H9 (cell line): Measurements from ENCODE around the gene HYPK. TPM values are rescaled to one million over a fixed set of nuclear protein-coding genes. Genes with fewer than 3 reads are reported as not detected.

Source experiments
- DNase-seq: peaks from one replicate; pipeline ENCODE4 v3.0.0-alpha.2; 2017
- H2AFZ ChIP-seq: one replicate; pipeline ENCODE4 v1.6.1; 2013; ENCODE audit warnings: mild to moderate bottlenecking, low read length, control low read depth, moderate library complexity
- H2AK5ac ChIP-seq: 2 replicates; pipeline ENCODE4 v1.6.1; 2013; ENCODE audit warnings: low read length, control low read depth, mixed read lengths; ENCODE audit not compliant: insufficient read length
- H2BK120ac ChIP-seq: one replicate; pipeline ENCODE4 v1.6.1; 2013; ENCODE audit warnings: low read depth, mild to moderate bottlenecking, low read length, control low read depth, inconsistent platforms; ENCODE audit not compliant: poor library complexity, severe bottlenecking
- H2BK12ac ChIP-seq: 2 replicates; pipeline ENCODE4 v1.6.1; 2013; ENCODE audit warnings: low read length, control low read depth, mixed read lengths, low read depth; ENCODE audit not compliant: insufficient read length
- H2BK15ac ChIP-seq: 2 replicates; pipeline ENCODE4 v1.6.1; 2013; ENCODE audit warnings: low read depth, low read length, control low read depth
- H2BK20ac ChIP-seq: one replicate; pipeline ENCODE4 v1.6.1; 2013; ENCODE audit warnings: low read depth, mild to moderate bottlenecking, low read length, control low read depth, inconsistent platforms; ENCODE audit not compliant: poor library complexity, severe bottlenecking
- H2BK5ac ChIP-seq: 2 replicates; pipeline ENCODE4 v1.6.1; 2013; ENCODE audit warnings: low read length, control low read depth, mixed read lengths; ENCODE audit not compliant: insufficient read length
- H3K14ac ChIP-seq: 2 replicates; pipeline ENCODE4 v1.6.1; 2013; ENCODE audit warnings: low read length, control low read depth; ENCODE audit not compliant: insufficient read depth
- H3K18ac ChIP-seq: 2 replicates; pipeline ENCODE4 v1.6.1; 2013; ENCODE audit warnings: low read depth, mild to moderate bottlenecking, mixed read lengths, low read length, control low read depth; ENCODE audit not compliant: insufficient read length
- H3K23ac ChIP-seq: 2 replicates; pipeline ENCODE4 v1.6.1; 2013; ENCODE audit warnings: low read length, control low read depth, mixed read lengths, low read depth; ENCODE audit not compliant: insufficient read length
- H3K23me2 ChIP-seq: 2 replicates; pipeline ENCODE4 v1.6.1; 2013; ENCODE audit warnings: low read depth, mild to moderate bottlenecking, mixed read lengths, low read length, control low read depth; ENCODE audit not compliant: insufficient read length, poor library complexity, severe bottlenecking
- H3K27ac ChIP-seq: 2 replicates; pipeline ENCODE4 v1.5.1; 2013; ENCODE audit warnings: low read length, control low read depth, mixed read lengths, low read depth; ENCODE audit not compliant: insufficient read length
- H3K27me3 ChIP-seq: 2 replicates; pipeline ENCODE4 v1.6.1; 2013; ENCODE audit warnings: low read length, control low read depth, inconsistent platforms; ENCODE audit not compliant: insufficient read depth
- H3K4ac ChIP-seq: 2 replicates; pipeline ENCODE4 v1.6.1; 2013; ENCODE audit warnings: low read depth, mild to moderate bottlenecking, control low read depth, inconsistent platforms, low read length, moderate library complexity
- H3K4me1 ChIP-seq: 2 replicates; pipeline ENCODE4 v1.6.1; 2013; ENCODE audit warnings: low read length, control low read depth, inconsistent platforms; ENCODE audit not compliant: insufficient read depth
- H3K4me2 ChIP-seq: 2 replicates; pipeline ENCODE4 v1.6.1; 2013; ENCODE audit warnings: low read length, control low read depth, mixed read lengths; ENCODE audit not compliant: insufficient read length, insufficient read depth
- H3K56ac ChIP-seq: 2 replicates; pipeline ENCODE4 v1.6.1; 2013; ENCODE audit warnings: low read depth, mild to moderate bottlenecking, mixed read lengths, low read length, control low read depth; ENCODE audit not compliant: insufficient read length
- H3K79me1 ChIP-seq: 2 replicates; pipeline ENCODE4 v1.6.1; 2013; ENCODE audit warnings: low read depth, mild to moderate bottlenecking, moderate library complexity, low read length, control low read depth, inconsistent platforms; ENCODE audit not compliant: insufficient read depth, poor library complexity, severe bottlenecking
- H3K79me2 ChIP-seq: 2 replicates; pipeline ENCODE4 v1.6.1; 2013; ENCODE audit warnings: low read length, control low read depth, inconsistent platforms; ENCODE audit not compliant: insufficient read depth
- H3K9ac ChIP-seq: 2 replicates; pipeline ENCODE4 v1.6.1; 2013; ENCODE audit warnings: low read length, control low read depth, mixed read lengths; ENCODE audit not compliant: insufficient read length; ENCODE audit errors: extremely low read depth
- H3K9me3 ChIP-seq: one replicate; pipeline ENCODE4 v1.6.1; 2013; ENCODE audit warnings: low read depth, low read length, inconsistent platforms; ENCODE audit not compliant: control insufficient read depth
- H3T11ph ChIP-seq: one replicate; pipeline ENCODE4 v1.6.1; 2013; ENCODE audit warnings: mild to moderate bottlenecking, low read length, control low read depth, inconsistent platforms
- H4K20me1 ChIP-seq: one replicate; pipeline ENCODE4 v1.6.1; 2013; ENCODE audit not compliant: control insufficient read depth, insufficient read length, insufficient read depth
- H4K5ac ChIP-seq: 2 replicates; pipeline ENCODE4 v1.6.1; 2013; ENCODE audit warnings: low read depth, mild to moderate bottlenecking, mixed read lengths, low read length, control low read depth; ENCODE audit not compliant: insufficient read length
- H4K8ac ChIP-seq: replicated peaks from 2 replicates; pipeline ENCODE4 v1.6.1; 2013; ENCODE audit warnings: low read length, control low read depth, mixed read lengths, low read depth; ENCODE audit not compliant: insufficient read length
- H4K91ac ChIP-seq: 2 replicates; pipeline ENCODE4 v1.6.1; 2013; ENCODE audit warnings: low read depth, mild to moderate bottlenecking, moderate library complexity, mixed read lengths, low read length, control low read depth; ENCODE audit not compliant: insufficient read length
- H3K27ac Mint-ChIP-seq, 3 experiments: 2 replicates in 2 of 3; 3 replicates in 1 of 3; pipeline ENCODE4 v1.8.0; 2020 to 2021; ENCODE audit warnings: mixed read lengths in 3 of 3, mild to moderate bottlenecking in 1 of 3, moderate library complexity in 1 of 3
- H3K27me3 Mint-ChIP-seq: 2 replicates; pipeline ENCODE4 v1.8.0; 2021; ENCODE audit warnings: low read depth, mild to moderate bottlenecking, moderate library complexity, mixed read lengths
- H3K36me3 Mint-ChIP-seq, 3 experiments: 2 replicates in 2 of 3; 3 replicates in 1 of 3; pipeline ENCODE4 v1.8.0; 2020 to 2021; ENCODE audit warnings: low read depth in 3 of 3, mixed read lengths in 3 of 3; ENCODE audit not compliant: insufficient read depth in 1 of 3
- H3K4me1 Mint-ChIP-seq, 2 experiments: 2 replicates each; pipeline ENCODE4 v1.8.0; 2020; ENCODE audit warnings: mixed read lengths in 2 of 2
- H3K4me3 Mint-ChIP-seq, 2 experiments: 2 replicates in 1 of 2; 3 replicates in 1 of 2; pipeline ENCODE4 v1.8.0; 2020 to 2021; ENCODE audit warnings: mild to moderate bottlenecking in 2 of 2, mixed read lengths in 2 of 2, moderate library complexity in 1 of 2
- H3K9me3 Mint-ChIP-seq, 2 experiments: 2 replicates in 1 of 2; 3 replicates in 1 of 2; pipeline ENCODE4 v1.8.0; 2020; ENCODE audit warnings: mild to moderate bottlenecking in 2 of 2, mixed read lengths in 2 of 2, moderate library complexity in 1 of 2
- WGBS: extraction: QIAGEN DNeasy Blood & Tissue Kit; methylation state at CpG from one replicate; pipeline ENCODE4 v1.1.7; 2013; ENCODE audit warnings: missing lambda C conversion rate, low lambda C conversion rate, mixed read lengths; ENCODE audit not compliant: insufficient read length; ENCODE audit errors: extremely low coverage; 5-methylcytosine and 5-hydroxymethylcytosine counted together
- long read RNA-seq: library from polyadenylated mRNA; unstranded; transcript quantifications from one replicate; pipeline ENCODE4 v2.0.0, GENCODE V29; 2020
- total RNA-seq: library from RNA; stranded (reverse); gene quantifications from 2 replicates; pipeline ENCODE4 v1.2.1, GENCODE V29; 2021
- TF ChIP-seq, protein P1 (sequence below): fragments of 200-600 bp; sonication (generic); conservative IDR thresholded peaks from 3 replicates; pipeline ENCODE4 v1.8.0; 2021; ENCODE audit warnings: antibody characterized with exemption, mild to moderate bottlenecking

HYPK gene, protein sequence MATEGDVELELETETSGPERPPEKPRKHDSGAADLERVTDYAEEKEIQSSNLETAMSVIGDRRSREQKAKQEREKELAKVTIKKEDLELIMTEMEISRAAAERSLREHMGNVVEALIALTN
- 25.4 and 25.9 TPM in 2 replicates for total RNA-seq
- long read RNA-seq, transcript HYPK-202 (4 exons, 1,051 nt): major isoform, 37 of 50 reads
- long read RNA-seq, partial matches to known transcripts: 0 of 50 reads
- long read RNA-seq, other reads (novel, unspliced or antisense): 11 of 50 reads

DNA sequence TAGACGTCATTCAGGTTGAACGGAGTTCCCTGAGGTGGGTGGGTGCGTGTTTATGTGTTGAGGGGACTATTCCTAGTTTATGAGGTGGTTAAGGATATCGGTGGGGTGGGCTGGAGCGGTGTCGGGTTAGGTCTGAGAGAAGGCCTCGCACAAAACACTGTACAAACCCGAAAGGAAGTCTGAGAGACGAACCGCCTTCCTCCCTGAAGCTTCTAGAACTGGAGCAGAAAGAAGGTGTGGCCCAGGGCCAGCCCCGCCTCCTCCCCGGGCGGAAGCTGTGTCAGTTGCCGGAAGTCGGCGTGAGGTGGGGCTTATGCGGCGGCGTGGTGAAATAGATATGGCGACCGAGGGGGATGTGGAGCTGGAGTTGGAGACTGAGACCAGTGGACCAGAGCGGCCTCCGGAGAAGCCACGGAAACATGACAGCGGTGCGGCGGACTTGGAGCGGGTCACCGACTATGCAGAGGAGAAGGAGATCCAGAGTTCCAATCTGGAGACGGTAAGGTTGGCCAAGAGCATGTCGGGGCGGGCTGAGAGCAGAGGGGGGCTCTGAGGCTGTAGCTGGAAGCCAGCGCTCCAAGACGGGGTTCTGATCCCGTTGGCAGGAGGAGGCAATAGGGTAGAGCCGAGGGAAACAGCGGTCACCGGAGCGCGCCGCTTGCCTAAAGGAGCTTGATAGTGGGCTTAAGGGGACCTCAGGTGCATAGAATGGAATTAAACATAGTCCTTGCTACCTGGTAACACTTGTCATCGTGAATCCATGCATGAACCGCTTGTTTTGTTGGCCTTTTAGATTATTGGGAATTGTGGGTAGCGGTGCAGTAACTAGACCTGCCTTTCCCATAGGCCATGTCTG lies at the start of gene HYPK:
Gene HYPK, plus strand, starts transcription at position 314 of the 856 bp plus-strand sequence. Its CDS starts 24 bp downstream, at position 338.
- WGBS: no CpG with 5 or more reads among the region's 44 CpGs
- DNase-seq: peak; percentile 87
- H3K4me3 Mint-ChIP-seq: peak within 1 kb of the TSS; percentile 99

More for the DNA sequence above, at the start of gene HYPK:
- TF ChIP-seq, protein P1, sequence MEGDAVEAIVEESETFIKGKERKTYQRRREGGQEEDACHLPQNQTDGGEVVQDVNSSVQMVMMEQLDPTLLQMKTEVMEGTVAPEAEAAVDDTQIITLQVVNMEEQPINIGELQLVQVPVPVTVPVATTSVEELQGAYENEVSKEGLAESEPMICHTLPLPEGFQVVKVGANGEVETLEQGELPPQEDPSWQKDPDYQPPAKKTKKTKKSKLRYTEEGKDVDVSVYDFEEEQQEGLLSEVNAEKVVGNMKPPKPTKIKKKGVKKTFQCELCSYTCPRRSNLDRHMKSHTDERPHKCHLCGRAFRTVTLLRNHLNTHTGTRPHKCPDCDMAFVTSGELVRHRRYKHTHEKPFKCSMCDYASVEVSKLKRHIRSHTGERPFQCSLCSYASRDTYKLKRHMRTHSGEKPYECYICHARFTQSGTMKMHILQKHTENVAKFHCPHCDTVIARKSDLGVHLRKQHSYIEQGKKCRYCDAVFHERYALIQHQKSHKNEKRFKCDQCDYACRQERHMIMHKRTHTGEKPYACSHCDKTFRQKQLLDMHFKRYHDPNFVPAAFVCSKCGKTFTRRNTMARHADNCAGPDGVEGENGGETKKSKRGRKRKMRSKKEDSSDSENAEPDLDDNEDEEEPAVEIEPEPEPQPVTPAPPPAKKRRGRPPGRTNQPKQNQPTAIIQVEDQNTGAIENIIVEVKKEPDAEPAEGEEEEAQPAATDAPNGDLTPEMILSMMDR: no peak
- Histone ChIP-seq H3K27ac (no peak within 1 kb of the TSS), H3K14ac (peak within 1 kb of the TSS; percentile 41; the same call in 1 of the 2 replicates), H3K23me2 (peaks cover 4% of the 10 kb centered on the region), H2BK5ac (no peak within 1 kb of the TSS), H3K79me2 (no peaks in the 10 kb centered on the region), H4K91ac (no peak within 1 kb of the TSS), H3T11ph (no peak within 1 kb of the TSS), H3K4me2 (peak within 1 kb of the TSS; percentile 99), H4K8ac (no peak within 1 kb of the TSS), H2AK5ac (no peak within 1 kb of the TSS), H3K27me3 (no peaks in the 10 kb centered on the region), H4K5ac (no peak within 1 kb of the TSS), H3K9ac (peak within 1 kb of the TSS; percentile 82), H2BK120ac (no peak within 1 kb of the TSS), H3K4me1 (peaks cover under 1% of the 10 kb centered on the region; the same call in 1 of the 2 replicates), H3K56ac (no peak within 1 kb of the TSS), H3K23ac (no peak within 1 kb of the TSS), H2BK15ac (no peak within 1 kb of the TSS), H3K18ac (no peak within 1 kb of the TSS), H3K9me3 (no peaks in the 10 kb centered on the region), H2BK20ac (no peak within 1 kb of the TSS), H3K4ac (no peak within 1 kb of the TSS), H3K79me1 (no peaks in the 10 kb centered on the region), H2BK12ac (no peak within 1 kb of the TSS), H2AFZ (no peak within 1 kb of the TSS), H4K20me1 (no peaks in the 10 kb centered on the region)
- Mint-ChIP-seq H3K27ac (peak within 1 kb of the TSS; percentile 97 to 100 (median 98)), H3K36me3 (peaks cover 41 to 81% (median 55%) of the 10 kb centered on the region in 3 experiments), H3K9me3 (no peaks in the 10 kb centered on the region), H3K27me3 (no peaks in the 10 kb centered on the region; the same call in 1 of the 2 replicates), H3K4me1 (peaks cover 48 to 53% of the 10 kb centered on the region in 2 experiments)
